ENCODE data around the gene CCR5. TPM values are rescaled to one million over a fixed set of nuclear protein-coding genes. Genes with fewer than 3 reads are reported as not detected.

The CCR5 gene
- total and polyA plus RNA-seq, 2 of the 8 experiments (the other 6 are each of a cell fraction or from before 2014, with no cell fraction given), result not detected

DNA sequence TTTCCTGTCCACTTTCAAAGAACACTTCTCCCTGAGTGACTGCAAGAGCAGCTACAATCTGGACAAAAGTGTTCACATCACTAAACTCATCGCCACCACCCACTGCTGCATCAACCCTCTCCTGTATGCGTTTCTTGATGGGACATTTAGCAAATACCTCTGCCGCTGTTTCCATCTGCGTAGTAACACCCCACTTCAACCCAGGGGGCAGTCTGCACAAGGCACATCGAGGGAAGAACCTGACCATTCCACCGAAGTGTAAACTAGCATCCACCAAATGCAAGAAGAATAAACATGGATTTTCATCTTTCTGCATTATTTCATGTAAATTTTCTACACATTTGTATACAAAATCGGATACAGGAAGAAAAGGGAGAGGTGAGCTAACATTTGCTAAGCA, 38.1 kb downstream of the CCR5 start (continued):
- TF ChIP-seq, protein P1, sequence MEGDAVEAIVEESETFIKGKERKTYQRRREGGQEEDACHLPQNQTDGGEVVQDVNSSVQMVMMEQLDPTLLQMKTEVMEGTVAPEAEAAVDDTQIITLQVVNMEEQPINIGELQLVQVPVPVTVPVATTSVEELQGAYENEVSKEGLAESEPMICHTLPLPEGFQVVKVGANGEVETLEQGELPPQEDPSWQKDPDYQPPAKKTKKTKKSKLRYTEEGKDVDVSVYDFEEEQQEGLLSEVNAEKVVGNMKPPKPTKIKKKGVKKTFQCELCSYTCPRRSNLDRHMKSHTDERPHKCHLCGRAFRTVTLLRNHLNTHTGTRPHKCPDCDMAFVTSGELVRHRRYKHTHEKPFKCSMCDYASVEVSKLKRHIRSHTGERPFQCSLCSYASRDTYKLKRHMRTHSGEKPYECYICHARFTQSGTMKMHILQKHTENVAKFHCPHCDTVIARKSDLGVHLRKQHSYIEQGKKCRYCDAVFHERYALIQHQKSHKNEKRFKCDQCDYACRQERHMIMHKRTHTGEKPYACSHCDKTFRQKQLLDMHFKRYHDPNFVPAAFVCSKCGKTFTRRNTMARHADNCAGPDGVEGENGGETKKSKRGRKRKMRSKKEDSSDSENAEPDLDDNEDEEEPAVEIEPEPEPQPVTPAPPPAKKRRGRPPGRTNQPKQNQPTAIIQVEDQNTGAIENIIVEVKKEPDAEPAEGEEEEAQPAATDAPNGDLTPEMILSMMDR (IDR thresholded peaks at IDR 0.05; ENCODE audit: control extremely low read depth in 1 of 3, insufficient read depth in 1 of 3, low read depth in 1 of 3, low read length in 3 of 3), result peak in 2 of 3 experiments; percentile 14 to 27; a peak in 2 of 4 replicates
- TF ChIP-seq ASH2L (IDR thresholded peaks at IDR 0.05; ENCODE audit: low read length), result no peak
